ENCODE results near the gene VLDLR.

GRCh38 chr9:2675834-2676233, 54.2 kb downstream of the VLDLR start:
- TF ChIP-seq, protein P1, sequence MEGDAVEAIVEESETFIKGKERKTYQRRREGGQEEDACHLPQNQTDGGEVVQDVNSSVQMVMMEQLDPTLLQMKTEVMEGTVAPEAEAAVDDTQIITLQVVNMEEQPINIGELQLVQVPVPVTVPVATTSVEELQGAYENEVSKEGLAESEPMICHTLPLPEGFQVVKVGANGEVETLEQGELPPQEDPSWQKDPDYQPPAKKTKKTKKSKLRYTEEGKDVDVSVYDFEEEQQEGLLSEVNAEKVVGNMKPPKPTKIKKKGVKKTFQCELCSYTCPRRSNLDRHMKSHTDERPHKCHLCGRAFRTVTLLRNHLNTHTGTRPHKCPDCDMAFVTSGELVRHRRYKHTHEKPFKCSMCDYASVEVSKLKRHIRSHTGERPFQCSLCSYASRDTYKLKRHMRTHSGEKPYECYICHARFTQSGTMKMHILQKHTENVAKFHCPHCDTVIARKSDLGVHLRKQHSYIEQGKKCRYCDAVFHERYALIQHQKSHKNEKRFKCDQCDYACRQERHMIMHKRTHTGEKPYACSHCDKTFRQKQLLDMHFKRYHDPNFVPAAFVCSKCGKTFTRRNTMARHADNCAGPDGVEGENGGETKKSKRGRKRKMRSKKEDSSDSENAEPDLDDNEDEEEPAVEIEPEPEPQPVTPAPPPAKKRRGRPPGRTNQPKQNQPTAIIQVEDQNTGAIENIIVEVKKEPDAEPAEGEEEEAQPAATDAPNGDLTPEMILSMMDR (IDR thresholded peaks at IDR 0.05; ENCODE audit: insufficient read depth, low read length), result no peak
- TF ChIP-seq GABPA (IDR thresholded peaks at IDR 0.05; ENCODE audit: low read depth) (no peak), REST (IDR thresholded peaks at IDR 0.05; ENCODE audit: insufficient replicate concordance, low read depth) (no peak), POLR2AphosphoS5 (IDR thresholded peaks at IDR 0.05; ENCODE audit: low read depth) (no peak), SPI1 (IDR thresholded peaks at IDR 0.05; ENCODE audit: borderline replicate concordance, low read depth) (no peak)

Data from HL-60 (cell line).